ENCODE results near the gene HDAC3.

HDAC3 gene

DNA sequence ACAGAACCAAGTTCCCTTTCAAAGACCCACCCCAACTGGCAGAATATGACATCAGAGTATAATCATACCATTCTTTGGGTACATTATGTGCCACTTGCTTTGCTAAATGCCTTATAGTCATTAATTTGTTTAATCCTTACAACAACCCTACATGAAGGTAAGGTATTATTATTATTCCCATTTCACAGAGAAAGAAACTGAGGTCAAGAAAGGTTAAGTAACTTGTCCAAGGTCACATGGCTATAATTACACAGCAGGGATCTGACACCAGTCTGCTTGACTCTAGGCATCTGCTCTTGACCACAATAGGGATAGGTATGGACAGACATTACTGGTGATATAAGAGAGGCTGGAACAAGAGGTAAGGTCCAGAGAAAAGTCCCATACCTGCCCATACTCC lies 13.3 kb upstream of the HDAC3 start:
- POLR2A ChIA-PET, result no interaction called here
- Histone ChIP-seq H3K27ac (ENCODE audit: extremely low read depth, low read depth, low read length) (no peak overlapping the region), H3K9me3 (ENCODE audit: control insufficient read depth, insufficient read depth, low read depth, low read length) (no peaks in the 10 kb centered on the region), H3K4me1 (ENCODE audit: control insufficient read depth, insufficient read depth, low read length) (no peaks in the 10 kb centered on the region), H3K4me3 (ENCODE audit: low read depth, low read length) (no peak overlapping the region), H3K36me3 (ENCODE audit: control insufficient read depth in 2 of 2, insufficient read depth in 1 of 2, low read length in 2 of 2) (peaks cover 0 to 16% of the 10 kb centered on the region in 2 experiments; a peak in 1 of 3 replicates)
- TF ChIP-seq, protein P1, sequence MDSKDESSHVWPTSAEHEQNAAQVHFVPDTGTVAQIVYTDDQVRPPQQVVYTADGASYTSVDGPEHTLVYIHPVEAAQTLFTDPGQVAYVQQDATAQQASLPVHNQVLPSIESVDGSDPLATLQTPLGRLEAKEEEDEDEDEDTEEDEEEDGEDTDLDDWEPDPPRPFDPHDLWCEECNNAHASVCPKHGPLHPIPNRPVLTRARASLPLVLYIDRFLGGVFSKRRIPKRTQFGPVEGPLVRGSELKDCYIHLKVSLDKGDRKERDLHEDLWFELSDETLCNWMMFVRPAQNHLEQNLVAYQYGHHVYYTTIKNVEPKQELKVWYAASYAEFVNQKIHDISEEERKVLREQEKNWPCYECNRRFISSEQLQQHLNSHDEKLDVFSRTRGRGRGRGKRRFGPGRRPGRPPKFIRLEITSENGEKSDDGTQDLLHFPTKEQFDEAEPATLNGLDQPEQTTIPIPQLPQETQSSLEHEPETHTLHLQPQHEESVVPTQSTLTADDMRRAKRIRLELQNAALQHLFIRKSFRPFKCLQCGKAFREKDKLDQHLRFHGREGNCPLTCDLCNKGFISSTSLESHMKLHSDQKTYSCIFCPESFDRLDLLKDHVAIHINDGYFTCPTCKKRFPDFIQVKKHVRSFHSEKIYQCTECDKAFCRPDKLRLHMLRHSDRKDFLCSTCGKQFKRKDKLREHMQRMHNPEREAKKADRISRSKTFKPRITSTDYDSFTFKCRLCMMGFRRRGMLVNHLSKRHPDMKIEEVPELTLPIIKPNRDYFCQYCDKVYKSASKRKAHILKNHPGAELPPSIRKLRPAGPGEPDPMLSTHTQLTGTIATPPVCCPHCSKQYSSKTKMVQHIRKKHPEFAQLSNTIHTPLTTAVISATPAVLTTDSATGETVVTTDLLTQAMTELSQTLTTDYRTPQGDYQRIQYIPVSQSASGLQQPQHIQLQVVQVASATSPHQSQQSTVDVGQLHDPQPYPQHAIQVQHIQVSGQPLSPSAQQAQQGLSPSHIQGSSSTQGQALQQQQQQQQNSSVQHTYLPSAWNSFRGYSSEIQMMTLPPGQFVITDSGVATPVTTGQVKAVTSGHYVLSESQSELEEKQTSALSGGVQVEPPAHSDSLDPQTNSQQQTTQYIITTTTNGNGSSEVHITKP (tag by site-specific recombination; IDR thresholded peaks at IDR 0.05), result no peak
- TF ChIP-seq ZNF585B (tag by site-specific recombination; IDR thresholded peaks at IDR 0.05) (no peak), ZNF292 (tag by site-specific recombination; IDR thresholded peaks at IDR 0.05; ENCODE audit: borderline replicate concordance, low read depth) (no peak), ZBTB17 (tag by site-specific recombination; IDR thresholded peaks at IDR 0.05) (peak; percentile 49)
- CTCF ChIA-PET, result no interaction called here

DNA sequence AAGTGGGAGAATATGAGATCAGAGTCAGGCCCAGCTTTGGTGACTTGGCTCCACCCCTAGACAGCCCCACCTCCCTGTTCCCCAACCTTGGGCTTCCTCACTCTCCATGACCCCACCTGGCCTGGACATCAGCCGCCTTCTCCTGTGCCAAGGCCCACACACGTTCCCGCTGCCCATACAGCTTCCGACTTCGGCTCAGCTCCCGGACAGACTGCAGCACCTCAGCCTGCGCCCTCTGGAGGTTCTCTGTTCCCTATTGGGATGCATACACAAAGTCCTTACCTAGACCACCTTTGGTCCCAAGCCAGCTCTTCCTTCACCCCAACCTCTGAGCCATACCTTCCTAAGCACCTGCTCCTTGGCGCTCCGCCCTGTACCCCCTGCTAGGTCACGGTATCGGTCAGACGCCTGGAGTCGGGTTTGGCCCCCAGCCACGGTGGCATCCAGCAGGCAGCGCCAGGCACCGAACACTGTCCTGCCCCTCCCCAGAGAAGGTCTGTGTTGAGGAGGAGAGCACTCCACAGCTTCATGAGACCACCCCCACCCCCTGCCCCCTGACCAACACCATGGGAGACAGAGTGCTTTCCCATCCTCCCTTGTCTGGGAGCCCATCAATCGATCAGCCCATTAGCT lies 12.5 kb upstream of the HDAC3 start:
- Histone ChIP-seq H3K4me3 (ENCODE audit: low read depth, low read length) (no peak overlapping the region), H3K27ac (ENCODE audit: extremely low read depth, low read depth, low read length) (no peak overlapping the region), H3K9me3 (ENCODE audit: control insufficient read depth, insufficient read depth, low read depth, low read length) (no peaks in the 10 kb centered on the region), H3K4me1 (ENCODE audit: control insufficient read depth, insufficient read depth, low read length) (no peaks in the 10 kb centered on the region), H3K36me3 (ENCODE audit: control insufficient read depth in 2 of 2, insufficient read depth in 1 of 2, low read length in 2 of 2) (peaks cover 0 to 20% of the 10 kb centered on the region in 2 experiments; a peak in 1 of 3 replicates)
- ChIA-PET CTCF (interaction anchor here (1.1 kb wide), 1 partner anchor 9 kb away, joined by 3 read pairs; no protein-coding TSS in a partner anchor), POLR2A (interaction anchor here (0.7 kb wide), 1 partner anchor 12 kb away, joined by 3 read pairs; the partner anchor contains the start of genes HDAC3 and RELL2)
- peak; percentile 23; the same call in 1 of the 2 replicates for TF ChIP-seq GLIS2 (tag by site-specific recombination; IDR thresholded peaks at IDR 0.05)
- no peak for TF ChIP-seq ZNF274 (IDR thresholded peaks at IDR 0.05; ENCODE audit: low read length)
- no peak for TF ChIP-seq ZNF274 (tag by site-specific recombination; IDR thresholded peaks at IDR 0.05; ENCODE audit: borderline replicate concordance)
- TF ChIP-seq, protein P2, sequence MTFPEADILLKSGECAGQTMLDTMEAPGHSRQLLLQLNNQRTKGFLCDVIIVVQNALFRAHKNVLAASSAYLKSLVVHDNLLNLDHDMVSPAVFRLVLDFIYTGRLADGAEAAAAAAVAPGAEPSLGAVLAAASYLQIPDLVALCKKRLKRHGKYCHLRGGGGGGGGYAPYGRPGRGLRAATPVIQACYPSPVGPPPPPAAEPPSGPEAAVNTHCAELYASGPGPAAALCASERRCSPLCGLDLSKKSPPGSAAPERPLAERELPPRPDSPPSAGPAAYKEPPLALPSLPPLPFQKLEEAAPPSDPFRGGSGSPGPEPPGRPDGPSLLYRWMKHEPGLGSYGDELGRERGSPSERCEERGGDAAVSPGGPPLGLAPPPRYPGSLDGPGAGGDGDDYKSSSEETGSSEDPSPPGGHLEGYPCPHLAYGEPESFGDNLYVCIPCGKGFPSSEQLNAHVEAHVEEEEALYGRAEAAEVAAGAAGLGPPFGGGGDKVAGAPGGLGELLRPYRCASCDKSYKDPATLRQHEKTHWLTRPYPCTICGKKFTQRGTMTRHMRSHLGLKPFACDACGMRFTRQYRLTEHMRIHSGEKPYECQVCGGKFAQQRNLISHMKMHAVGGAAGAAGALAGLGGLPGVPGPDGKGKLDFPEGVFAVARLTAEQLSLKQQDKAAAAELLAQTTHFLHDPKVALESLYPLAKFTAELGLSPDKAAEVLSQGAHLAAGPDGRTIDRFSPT (tag by site-specific recombination; IDR thresholded peaks at IDR 0.05), result peak; percentile 63

DNA sequence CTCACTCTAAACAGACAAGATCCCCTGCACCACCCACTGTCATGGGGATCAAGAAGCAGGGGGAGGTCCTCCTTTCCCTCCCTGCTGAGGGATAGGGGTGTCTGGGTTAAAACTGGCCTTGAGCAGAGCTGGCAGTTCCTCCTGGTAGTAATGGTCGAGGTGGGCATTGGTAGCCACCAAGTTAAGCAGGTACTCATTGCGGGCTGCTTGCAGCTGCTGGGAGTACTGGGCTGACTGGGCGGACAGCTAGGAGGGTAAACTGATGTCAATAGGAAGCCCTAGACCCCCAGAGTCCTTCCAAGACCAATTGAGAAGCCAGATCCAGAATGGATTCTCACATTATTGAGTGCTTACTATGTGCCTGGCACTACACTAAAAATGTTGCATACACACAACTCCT lies 11.2 kb upstream of the HDAC3 start:
- ChIA-PET POLR2A (interaction anchor here (1.9 kb wide), 1 partner anchor 11 kb away, joined by 9 read pairs; the partner anchor contains the start of genes HDAC3 and RELL2), CTCF (interaction anchor here (0.6 to 1.2 kb wide), 3 partner anchors 12 to 313 kb away, joined by 3 to 4 read pairs (median 3); no protein-coding TSS in a partner anchor)
- H3K9me3 ChIP-seq (ENCODE audit: control insufficient read depth, insufficient read depth, low read depth, low read length), result no peaks in the 10 kb centered on the region
- peaks cover 0 to 20% of the 10 kb centered on the region in 2 experiments; a peak in 1 of 3 replicates for H3K36me3 ChIP-seq (ENCODE audit: control insufficient read depth in 2 of 2, insufficient read depth in 1 of 2, low read length in 2 of 2)
- no peaks in the 10 kb centered on the region for H3K4me1 ChIP-seq (ENCODE audit: control insufficient read depth, insufficient read depth, low read length)
- H3K27ac ChIP-seq (ENCODE audit: extremely low read depth, low read depth, low read length), result no peak overlapping the region
- TF ChIP-seq ZNF776 (tag by site-specific recombination; IDR thresholded peaks at IDR 0.05; ENCODE audit: borderline replicate concordance), result no peak
- H3K4me3 ChIP-seq (ENCODE audit: low read depth, low read length), result no peak overlapping the region

DNA sequence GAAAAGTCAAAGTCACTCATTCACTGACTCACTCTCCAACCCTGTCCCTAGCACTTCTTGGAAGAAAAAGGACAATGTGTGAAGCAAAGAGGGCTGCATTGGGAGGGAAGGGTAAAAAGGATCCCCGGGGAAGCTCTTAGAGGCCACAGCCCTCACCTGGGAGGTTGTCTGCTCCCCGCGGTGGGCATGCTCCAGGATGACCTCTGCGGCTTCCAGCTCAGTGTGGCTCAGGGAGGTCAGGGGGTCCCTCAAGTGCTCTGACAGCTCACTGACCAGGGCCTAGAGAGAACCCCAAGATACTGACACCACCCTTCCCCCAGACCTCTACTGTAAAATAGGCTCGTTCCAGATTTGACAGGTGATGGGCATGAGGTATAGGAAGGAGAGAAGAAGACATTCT lies 10.6 kb upstream of the HDAC3 start:
- H3K4me3 ChIP-seq (ENCODE audit: low read depth, low read length), result no peak overlapping the region
- TF ChIP-seq, protein P3, sequence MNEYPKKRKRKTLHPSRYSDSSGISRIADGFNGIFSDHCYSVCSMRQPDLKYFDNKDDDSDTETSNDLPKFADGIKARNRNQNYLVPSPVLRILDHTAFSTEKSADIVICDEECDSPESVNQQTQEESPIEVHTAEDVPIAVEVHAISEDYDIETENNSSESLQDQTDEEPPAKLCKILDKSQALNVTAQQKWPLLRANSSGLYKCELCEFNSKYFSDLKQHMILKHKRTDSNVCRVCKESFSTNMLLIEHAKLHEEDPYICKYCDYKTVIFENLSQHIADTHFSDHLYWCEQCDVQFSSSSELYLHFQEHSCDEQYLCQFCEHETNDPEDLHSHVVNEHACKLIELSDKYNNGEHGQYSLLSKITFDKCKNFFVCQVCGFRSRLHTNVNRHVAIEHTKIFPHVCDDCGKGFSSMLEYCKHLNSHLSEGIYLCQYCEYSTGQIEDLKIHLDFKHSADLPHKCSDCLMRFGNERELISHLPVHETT (tag by site-specific recombination; IDR thresholded peaks at IDR 0.05), result no peak
- TF ChIP-seq ZNF223 (tag by site-specific recombination; IDR thresholded peaks at IDR 0.05) (no peak), ZNF394 (tag by site-specific recombination; IDR thresholded peaks at IDR 0.05; ENCODE audit: borderline replicate concordance) (no peak), ZNF843 (tag by site-specific recombination; IDR thresholded peaks at IDR 0.05) (no peak), ZNF785 (tag by site-specific recombination; IDR thresholded peaks at IDR 0.05) (no peak)
- TF ChIP-seq, protein P1 (tag by site-specific recombination; IDR thresholded peaks at IDR 0.05), result no peak
- no peaks in the 10 kb centered on the region for H3K4me1 ChIP-seq (ENCODE audit: control insufficient read depth, insufficient read depth, low read length)
- H3K27ac ChIP-seq (ENCODE audit: extremely low read depth, low read depth, low read length), result no peak overlapping the region
- peaks cover 0 to 20% of the 10 kb centered on the region in 2 experiments; a peak in 1 of 3 replicates for H3K36me3 ChIP-seq (ENCODE audit: control insufficient read depth in 2 of 2, insufficient read depth in 1 of 2, low read length in 2 of 2)
- H3K9me3 ChIP-seq (ENCODE audit: control insufficient read depth, insufficient read depth, low read depth, low read length), result no peaks in the 10 kb centered on the region
- ChIA-PET POLR2A (interaction anchor here (1.4 to 1.9 kb wide), 2 partner anchors 11 to 274 kb away, joined by 4 to 9 read pairs; partner anchors contain the start of genes HDAC3 and RELL2), CTCF (interaction anchor here (0.6 to 1.4 kb wide), 4 partner anchors 28 to 445 kb away, joined by 4 read pairs; no protein-coding TSS in a partner anchor)

Data from HEK293 (cell line).